GM13976 (cell line): ENCODE results near the gene NPEPPS.

Experiments
- DNase-seq: peaks from one replicate; pipeline ENCODE4 v3.0.0; 2012; ENCODE audit warnings: low spot score
- in situ Hi-C: fragments of 300-500 bp; cut with MboI; formaldehyde crosslinking; loops from one replicate; pipeline ENCODE4 v1.12.0; 2022; ENCODE audit warnings: low sequenced_read_pairs, mixed read lengths, inconsistent platforms; ENCODE audit not compliant: unreplicated experiment
- TF ChIP-seq, protein P1 (sequence below): IDR thresholded peaks from 2 replicates; pipeline ENCODE4 v1.5.1; 2012; ENCODE audit warnings: borderline replicate concordance, mild to moderate bottlenecking; ENCODE audit not compliant: insufficient read depth; ENCODE audit errors: extremely low read depth, missing control alignments, control extremely low read depth

NPEPPS gene

DNA sequence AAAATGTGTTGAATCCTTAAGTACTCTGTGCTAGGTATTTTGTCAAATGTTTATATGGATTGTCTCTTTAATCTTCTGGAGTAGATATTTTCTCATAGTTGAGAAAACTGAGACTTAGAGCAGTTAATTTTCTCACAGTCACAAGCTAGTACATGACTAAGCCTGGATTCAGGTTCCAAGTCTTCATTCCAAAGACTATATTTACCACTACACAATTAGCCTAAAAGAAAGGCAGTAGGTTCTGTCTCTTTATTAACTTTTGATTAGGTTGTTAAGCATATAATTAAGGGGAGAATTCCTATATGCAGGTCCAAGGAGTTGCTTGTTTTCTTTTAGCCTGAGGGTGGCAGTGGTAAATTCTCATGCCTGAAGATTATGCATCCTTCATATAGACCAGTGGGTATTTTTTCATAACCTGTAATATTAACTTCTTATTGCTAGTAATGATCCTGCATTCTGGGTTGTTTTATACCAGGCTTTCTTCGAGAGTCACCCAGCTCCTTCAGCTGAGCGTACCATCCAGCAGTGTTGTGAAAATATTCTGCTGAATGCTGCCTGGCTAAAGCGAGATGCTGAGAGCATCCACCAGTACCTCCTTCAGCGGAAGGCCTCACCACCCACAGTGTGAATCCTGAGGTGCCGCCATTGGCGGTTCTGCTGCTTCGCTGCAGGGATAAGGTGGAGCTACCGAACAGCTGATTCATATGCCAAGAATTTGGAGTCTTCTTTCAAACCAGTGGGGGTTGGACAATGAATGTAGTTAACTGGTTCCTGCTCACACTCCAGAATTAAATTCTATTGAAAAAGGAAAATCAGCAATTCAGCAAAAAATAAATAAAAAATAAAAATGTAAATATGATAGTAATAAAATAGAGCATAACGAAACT lies 90.6 kb downstream of the NPEPPS start:
- in situ Hi-C loops = no loop called here
- TF ChIP-seq, protein P1, sequence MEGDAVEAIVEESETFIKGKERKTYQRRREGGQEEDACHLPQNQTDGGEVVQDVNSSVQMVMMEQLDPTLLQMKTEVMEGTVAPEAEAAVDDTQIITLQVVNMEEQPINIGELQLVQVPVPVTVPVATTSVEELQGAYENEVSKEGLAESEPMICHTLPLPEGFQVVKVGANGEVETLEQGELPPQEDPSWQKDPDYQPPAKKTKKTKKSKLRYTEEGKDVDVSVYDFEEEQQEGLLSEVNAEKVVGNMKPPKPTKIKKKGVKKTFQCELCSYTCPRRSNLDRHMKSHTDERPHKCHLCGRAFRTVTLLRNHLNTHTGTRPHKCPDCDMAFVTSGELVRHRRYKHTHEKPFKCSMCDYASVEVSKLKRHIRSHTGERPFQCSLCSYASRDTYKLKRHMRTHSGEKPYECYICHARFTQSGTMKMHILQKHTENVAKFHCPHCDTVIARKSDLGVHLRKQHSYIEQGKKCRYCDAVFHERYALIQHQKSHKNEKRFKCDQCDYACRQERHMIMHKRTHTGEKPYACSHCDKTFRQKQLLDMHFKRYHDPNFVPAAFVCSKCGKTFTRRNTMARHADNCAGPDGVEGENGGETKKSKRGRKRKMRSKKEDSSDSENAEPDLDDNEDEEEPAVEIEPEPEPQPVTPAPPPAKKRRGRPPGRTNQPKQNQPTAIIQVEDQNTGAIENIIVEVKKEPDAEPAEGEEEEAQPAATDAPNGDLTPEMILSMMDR = no peak
- no peak for DNase-seq

- TF ChIP-seq, protein P1 = no peak
- in situ Hi-C loops = no loop called here
- no peak for DNase-seq
Observed at GRCh38 chr17:47622180-47622549, 91.3 kb downstream of the NPEPPS start.

GRCh38 chr17:47624727-47625068 lies 93.8 kb downstream of the NPEPPS start:
- no peak for DNase-seq
- in situ Hi-C loops = no loop called here
- TF ChIP-seq, protein P1 = no peak

- TF ChIP-seq, protein P1 = no peak
- in situ Hi-C loops = no loop called here
- no peak for DNase-seq
Observed at GRCh38 chr17:47628014-47628566, 97.2 kb downstream of the NPEPPS start.

DNA sequence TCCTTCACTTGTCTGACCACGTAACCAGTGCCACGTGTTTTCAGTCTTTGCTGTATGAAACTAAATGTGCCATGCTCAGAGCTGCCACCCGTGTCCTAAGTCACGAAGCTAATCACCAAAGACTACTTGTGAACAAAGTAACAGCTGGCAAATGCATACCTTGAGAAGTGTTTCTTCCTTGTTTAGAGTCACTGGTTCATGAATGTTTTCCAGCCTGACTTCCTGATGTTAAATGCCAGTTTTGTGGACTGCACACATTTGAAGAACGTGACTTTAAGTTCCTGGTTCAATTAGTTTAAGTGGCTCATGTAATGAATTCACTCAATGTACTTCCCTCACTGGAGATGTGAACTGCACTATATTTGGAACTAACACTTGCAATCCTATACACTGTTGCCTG lies 98.9 kb downstream of the NPEPPS start:
- DNase-seq = no peak
- in situ Hi-C loops = no loop called here
- TF ChIP-seq, protein P1 = no peak

GRCh38 chr17:47630614-47631013 lies 99.7 kb downstream of the NPEPPS start:
- TF ChIP-seq, protein P1 = no peak
- no peak for DNase-seq
- in situ Hi-C loops = no loop called here
